ENCODE data around the gene AMPD2.

Gene AMPD2

GRCh38 chr1:109615879-109616278, 3.8 kb upstream of the AMPD2 start:
- Histone ChIP-seq H3K27ac (peak overlapping the region in 1 of 2 donors; percentile 57), H3K4me3 (no peak overlapping the region)
- no peak for DNase-seq (ENCODE audit: low spot score)
- TF ChIP-seq CTCF (IDR thresholded peaks at IDR 0.05): no peak

- no peak for TF ChIP-seq CTCF (IDR thresholded peaks at IDR 0.05)
- no peak overlapping the region for H3K4me3 ChIP-seq
- no peak for DNase-seq (ENCODE audit: low spot score)
- H3K27ac ChIP-seq: peak overlapping the region in 1 of 2 donors; percentile 57
Observed at GRCh38 chr1:109616391-109616790, 3.2 kb upstream of the AMPD2 start.

- Histone ChIP-seq H3K27ac (peak overlapping the region in 1 of 2 donors; percentile 57), H3K4me3 (no peak overlapping the region)
- no peak for TF ChIP-seq CTCF (IDR thresholded peaks at IDR 0.05)
- DNase-seq (ENCODE audit: low spot score): no peak
Observed at GRCh38 chr1:109617291-109617801, 2.3 kb upstream of the AMPD2 start.

GRCh38 chr1:109618661-109619575, 719 bp upstream of the AMPD2 start:
- TF ChIP-seq CTCF (IDR thresholded peaks at IDR 0.05): no peak
- DNase-seq (ENCODE audit: low spot score): no peak
- Histone ChIP-seq H3K27ac (peak overlapping the region; percentile 57 to 88), H3K4me3 (peak overlapping the region; percentile 73)

- Histone ChIP-seq H3K4me3 (peak overlapping the region; percentile 73), H3K27ac (peak overlapping the region; percentile 84 to 88)
- TF ChIP-seq CTCF (IDR thresholded peaks at IDR 0.05): no peak
- peak; percentile 79 for DNase-seq (ENCODE audit: low spot score)
Observed at GRCh38 chr1:109620401-109620791, 759 bp downstream of the AMPD2 start.

GRCh38 chr1:109620841-109621286, 1.2 kb downstream of the AMPD2 start:
- H3K27ac ChIP-seq: peak overlapping the region; percentile 84 to 88
- DNase-seq (ENCODE audit: low spot score): peak; percentile 97
- TF ChIP-seq CTCF (IDR thresholded peaks at IDR 0.05): no peak

More at GRCh38 chr1:109620841-109621286, 1.2 kb downstream of the AMPD2 start:
- H3K4me3 ChIP-seq: peak overlapping the region; percentile 73

Measured in coronary artery (tissue), 2 donors.